Measurements from ENCODE around the gene MYO3A. TPM values are rescaled to one million over a fixed set of nuclear protein-coding genes. Genes with fewer than 3 reads are reported as not detected.

Gene MYO3A
- under 1 TPM in 3 of 4 donors, not detected in 1; 0.21 to 0.39 (median 0.22) TPM for total RNA-seq

DNA sequence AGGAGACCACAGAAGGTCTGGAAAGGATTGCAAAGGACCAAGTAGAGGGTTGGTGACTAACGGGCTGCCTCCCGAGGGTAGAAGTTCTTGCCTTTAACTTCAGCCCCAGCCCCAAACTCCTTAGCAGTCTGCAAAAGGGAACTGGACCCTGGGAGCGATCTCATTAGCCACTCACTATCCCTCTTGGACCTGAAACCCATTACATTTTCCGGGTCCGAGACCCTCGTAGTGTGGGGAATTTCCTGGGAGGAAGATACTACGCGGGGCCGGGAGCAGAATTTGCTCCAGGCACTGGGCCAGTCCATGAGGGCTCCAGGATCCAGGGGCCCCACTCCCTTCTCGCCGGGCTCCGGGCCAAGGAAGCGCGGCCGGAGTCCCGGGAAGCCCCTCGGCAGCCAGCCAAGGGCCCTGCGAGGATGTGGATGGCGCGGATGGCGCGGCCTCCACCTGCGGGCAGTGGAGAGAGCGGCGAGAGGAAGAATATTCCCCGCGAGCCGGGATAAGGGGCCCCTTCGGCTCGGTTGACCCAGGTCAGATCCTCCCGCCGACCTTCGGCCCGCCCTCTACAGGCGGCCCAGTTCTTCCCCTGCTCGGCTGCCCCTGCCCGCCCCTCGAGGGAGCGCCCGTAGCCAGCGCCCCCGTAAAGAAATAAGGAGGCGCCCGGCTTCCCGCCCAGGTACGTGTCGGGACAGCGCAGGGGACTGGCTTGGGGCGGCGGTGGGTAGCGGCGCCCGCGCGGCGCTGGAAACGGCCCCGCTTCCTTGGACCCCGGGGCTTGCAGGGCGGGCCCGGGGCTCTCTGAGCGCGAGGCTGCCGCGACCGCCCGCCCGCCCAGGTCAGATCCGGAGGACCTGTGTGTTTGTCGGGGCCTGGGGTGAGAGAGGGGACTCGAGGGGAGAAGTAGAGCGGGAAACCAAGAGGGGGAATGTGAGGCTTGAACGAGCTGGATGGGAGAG, at the start of gene MYO3A:
MYO3A (plus strand) TSS at position 577 of the 956 bp plus-strand sequence. CDS start 17,882 bp downstream, outside the sequence.
- peaks cover 0 to 18% (median 0%) of the 10 kb centered on the region in 4 donors for H3K4me1 ChIP-seq
- peak within 1 kb of the TSS in 3 of 4 donors; percentile 17 to 49 (median 29) for H3K4me3 ChIP-seq
- 5% methylated on average over 48 to 60 of the region's 73 CpGs for WGBS, 2 donors
- no peak for DNase-seq (ENCODE audit: low spot score in 2 of 2)
- no peaks in the 10 kb centered on the region for H3K36me3 ChIP-seq
- H3K27me3 ChIP-seq, result peaks cover 0 to 29% of the 10 kb centered on the region in 2 donors
- H3K27ac ChIP-seq, result no peak within 1 kb of the TSS
- H3K9me3 ChIP-seq, result peaks cover 0 to 4% (median 0%) of the 10 kb centered on the region in 4 donors
- TF ChIP-seq CTCF (IDR thresholded peaks at IDR 0.05) (no peak), POLR2A (IDR thresholded peaks at IDR 0.05) (no peak), EP300 (IDR thresholded peaks at IDR 0.05) (no peak)

GRCh38 chr10:25888627-25889026, 45.4 kb upstream of the MYO3A start:
- Histone ChIP-seq H3K27ac (no peak overlapping the region), H3K4me1 (no peaks in the 10 kb centered on the region), H3K4me3 (no peak overlapping the region), H3K36me3 (no peaks in the 10 kb centered on the region), H3K9me3 (peaks cover 0 to 20% (median 0%) of the 10 kb centered on the region in 4 donors), H3K27me3 (no peaks in the 10 kb centered on the region)
- no peak for DNase-seq (ENCODE audit: low spot score in 2 of 2)
- WGBS, 2 donors, result 42 to 76% methylated on average over 5 of the region's 5 CpGs
- TF ChIP-seq POLR2A (IDR thresholded peaks at IDR 0.05), result no peak
- no peak for TF ChIP-seq EP300 (IDR thresholded peaks at IDR 0.05)
- TF ChIP-seq CTCF (IDR thresholded peaks at IDR 0.05), result no peak

DNA sequence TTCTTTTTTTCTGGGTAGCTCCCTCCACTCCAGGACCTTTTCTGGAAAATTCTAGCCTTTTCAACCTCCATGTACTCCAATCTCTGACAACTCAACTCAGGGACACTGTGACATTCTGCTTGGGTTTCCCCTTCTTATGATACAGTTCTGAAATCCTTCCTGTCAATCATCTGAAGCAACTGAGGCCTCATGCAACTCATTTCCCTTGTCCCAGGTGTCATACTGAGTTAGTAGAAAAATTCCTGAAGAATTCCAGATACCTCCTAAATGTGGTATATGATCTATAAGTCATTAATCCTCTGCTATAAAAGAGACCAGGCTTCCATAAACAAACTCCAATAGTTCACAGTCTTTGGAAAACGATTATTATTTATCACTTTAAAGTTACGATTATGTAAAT, 43.0 kb upstream of the MYO3A start:
- no peak overlapping the region for H3K27ac ChIP-seq
- no peaks in the 10 kb centered on the region for H3K4me1 ChIP-seq
- TF ChIP-seq EP300 (IDR thresholded peaks at IDR 0.05) (no peak), CTCF (IDR thresholded peaks at IDR 0.05) (no peak), POLR2A (IDR thresholded peaks at IDR 0.05) (no peak)
- no peaks in the 10 kb centered on the region for H3K36me3 ChIP-seq
- 89 to 93% methylated on average over 2 of the region's 2 CpGs for WGBS, 2 donors
- H3K4me3 ChIP-seq, result no peak overlapping the region
- DNase-seq (ENCODE audit: low spot score in 2 of 2), result no peak
- no peaks in the 10 kb centered on the region for H3K27me3 ChIP-seq
- H3K9me3 ChIP-seq, result peaks cover 0 to 20% (median 0%) of the 10 kb centered on the region in 4 donors

DNA sequence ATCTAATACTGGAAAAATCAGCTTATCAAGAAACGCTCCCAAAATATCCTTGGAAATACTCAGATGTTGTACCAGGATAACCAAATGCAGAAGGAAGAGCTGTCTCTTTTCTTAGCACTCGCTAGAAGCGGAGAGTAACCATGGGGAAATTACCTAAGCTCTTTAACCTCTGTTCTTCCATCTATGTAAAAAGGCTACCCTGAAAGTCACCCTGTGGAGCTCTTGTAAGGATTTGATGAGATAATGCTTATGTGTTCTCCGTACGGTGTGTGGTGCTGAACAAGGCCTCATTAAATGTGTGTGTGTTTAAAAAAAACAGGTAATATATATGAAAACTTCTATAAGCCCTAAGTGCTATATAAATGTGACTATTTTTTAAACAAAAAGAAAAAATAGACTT, 38.2 kb upstream of the MYO3A start:
- Histone ChIP-seq H3K27ac (no peak overlapping the region), H3K9me3 (peaks cover 0 to 17% (median 0%) of the 10 kb centered on the region in 4 donors), H3K4me1 (no peaks in the 10 kb centered on the region), H3K4me3 (no peak overlapping the region), H3K27me3 (no peaks in the 10 kb centered on the region), H3K36me3 (no peaks in the 10 kb centered on the region)
- 66 to 67% methylated on average over 5 of the region's 5 CpGs for WGBS, 2 donors
- DNase-seq (ENCODE audit: low spot score in 2 of 2), result no peak
- no peak for TF ChIP-seq EP300 (IDR thresholded peaks at IDR 0.05)
- no peak for TF ChIP-seq CTCF (IDR thresholded peaks at IDR 0.05)
- no peak for TF ChIP-seq POLR2A (IDR thresholded peaks at IDR 0.05)

DNA sequence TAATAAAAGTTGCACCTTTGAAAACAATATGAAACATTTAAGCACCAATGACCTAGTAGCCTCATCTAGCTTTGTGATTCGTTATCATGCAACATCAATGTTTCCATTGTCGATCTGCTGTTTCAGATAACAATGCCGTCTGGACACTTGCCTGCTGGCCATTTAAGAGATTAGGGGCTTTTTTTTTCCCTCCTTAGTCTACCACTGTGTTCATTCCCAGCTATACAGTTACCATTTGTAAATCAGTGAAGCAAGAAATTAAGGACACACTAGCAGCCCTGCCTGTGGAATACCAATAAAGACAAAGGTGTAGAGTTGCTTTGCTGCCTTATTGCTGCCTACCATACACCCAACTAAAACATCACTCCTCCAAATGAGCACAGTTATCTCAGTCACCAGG, 37.6 kb upstream of the MYO3A start:
- WGBS, 2 donors, result 28 to 35% methylated on average over 3 of the region's 3 CpGs
- Histone ChIP-seq H3K27ac (no peak overlapping the region), H3K27me3 (no peaks in the 10 kb centered on the region), H3K4me3 (no peak overlapping the region), H3K4me1 (no peaks in the 10 kb centered on the region), H3K36me3 (no peaks in the 10 kb centered on the region), H3K9me3 (peaks cover 0 to 12% (median 0%) of the 10 kb centered on the region in 4 donors)
- DNase-seq (ENCODE audit: low spot score in 2 of 2), result no peak
- TF ChIP-seq CTCF (IDR thresholded peaks at IDR 0.05), result no peak
- TF ChIP-seq EP300 (IDR thresholded peaks at IDR 0.05), result no peak
- TF ChIP-seq POLR2A (IDR thresholded peaks at IDR 0.05), result no peak

All from tibial nerve (tissue), 4 donors.